HG03520 (cell line): Measurements from ENCODE around the gene IFNLR1.

Source experiments
- ATAC-seq: cut with Tn5 transposase; IDR thresholded peaks from one replicate; pipeline ENCODE4 v1.9.1; 2021; ENCODE audit warnings: mild to moderate bottlenecking, moderate library complexity; ENCODE audit not compliant: unreplicated experiment

Gene IFNLR1

DNA sequence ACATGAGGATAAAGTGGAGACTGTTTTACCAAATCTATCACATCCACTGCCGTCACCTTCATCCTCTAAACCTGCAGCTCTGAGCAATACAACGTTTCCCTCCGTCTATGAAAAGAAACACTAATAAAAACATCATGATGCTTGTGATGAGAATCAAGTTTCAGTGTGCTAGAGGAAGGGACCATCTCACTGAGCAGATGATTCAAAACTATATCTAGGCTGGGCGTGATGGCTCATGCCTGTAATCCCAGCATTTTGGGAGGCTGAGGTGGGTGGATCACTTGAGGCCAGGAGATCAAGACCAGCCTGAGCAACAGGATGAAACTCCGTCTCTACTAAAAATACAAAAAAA, 60.4 kb downstream of the IFNLR1 start:
- ATAC-seq, result no peak

DNA sequence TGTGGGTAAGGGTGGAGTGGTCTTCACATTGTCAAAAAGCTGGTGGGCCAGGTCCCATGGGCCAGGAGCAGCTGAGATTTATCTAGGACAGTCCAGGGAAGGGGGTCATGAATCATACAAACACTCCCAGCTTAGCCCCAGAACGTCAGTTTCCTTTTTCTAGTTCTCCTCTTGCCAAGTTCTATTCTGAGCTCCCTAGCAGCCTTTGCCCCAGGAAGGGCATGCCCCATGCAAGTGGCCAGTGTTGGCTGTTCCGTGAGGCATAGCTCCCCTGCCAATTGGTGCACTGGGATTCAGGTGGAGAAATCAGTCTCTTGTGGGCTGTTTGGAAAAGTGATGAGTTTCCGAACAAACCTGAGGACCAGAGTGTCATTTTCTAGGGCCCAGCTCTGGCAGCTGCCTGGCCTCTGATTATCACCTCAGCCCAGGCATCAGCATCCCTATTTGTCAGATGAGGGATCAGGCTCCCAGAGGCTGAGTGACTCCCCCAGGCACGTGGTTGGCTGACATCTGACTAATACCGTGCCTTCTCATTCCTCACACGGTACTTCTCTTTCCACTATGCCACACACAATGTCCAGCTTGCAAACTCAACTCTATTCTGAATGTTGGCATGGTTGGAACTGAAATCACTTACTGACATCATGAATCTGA, 60.9 kb downstream of the IFNLR1 start:
- ATAC-seq, result no peak

DNA sequence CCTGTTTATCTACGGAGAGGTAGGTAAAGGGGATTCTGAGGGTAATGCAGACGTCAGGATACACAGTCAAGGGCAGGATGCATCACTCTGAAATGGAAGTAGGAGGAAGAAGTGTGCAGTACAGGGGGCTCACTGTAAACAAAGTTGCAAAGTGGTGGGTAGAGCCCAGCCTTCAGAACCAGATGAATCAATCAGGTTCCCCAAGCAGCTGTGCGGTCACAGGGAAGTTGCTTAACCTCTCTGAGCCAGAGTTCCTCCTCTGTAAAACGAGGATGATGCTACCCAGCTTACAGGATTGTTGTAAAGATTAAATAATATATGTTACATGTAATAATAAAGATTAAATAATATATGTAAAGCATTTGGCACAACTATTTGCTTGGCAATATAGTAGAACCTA, 61.6 kb downstream of the IFNLR1 start:
- no peak for ATAC-seq

DNA sequence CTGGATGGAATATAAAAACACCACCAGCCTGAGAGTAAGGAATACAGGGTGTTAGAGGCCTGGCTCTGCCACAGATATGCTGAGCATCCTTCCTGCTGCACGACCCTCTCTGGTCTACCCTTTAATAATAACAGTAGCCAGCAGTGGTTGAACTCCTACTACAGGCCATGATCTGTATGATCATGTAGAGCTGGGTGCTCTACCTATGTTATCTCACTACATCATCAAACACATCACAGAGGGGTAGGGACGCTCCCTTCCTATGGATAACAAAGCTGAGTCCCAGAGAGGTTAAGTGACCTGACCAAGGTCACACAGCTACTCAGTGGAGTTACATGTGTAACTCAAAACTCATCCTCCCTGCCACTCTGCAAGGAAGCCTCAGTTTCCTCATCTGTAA, 62.1 kb downstream of the IFNLR1 start:
- ATAC-seq, result no peak

DNA sequence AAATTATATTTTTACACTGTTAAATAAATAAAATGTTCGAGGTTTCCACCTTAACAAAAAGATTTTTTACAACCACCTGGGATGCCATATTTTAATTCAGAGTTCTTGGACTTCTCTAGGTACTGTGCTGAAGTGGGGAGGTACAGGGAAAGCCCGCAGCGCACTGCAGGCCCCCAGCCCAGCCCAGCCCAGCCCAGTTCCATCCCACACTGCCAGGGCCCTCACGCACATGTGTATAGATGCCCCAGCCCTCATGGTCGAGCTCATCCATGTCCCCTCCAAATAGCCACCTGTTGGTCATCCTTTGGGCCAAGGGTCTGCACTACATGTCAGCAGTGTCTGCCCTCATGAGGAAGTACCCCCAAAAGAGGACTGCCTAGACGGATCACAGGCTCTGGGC, 63.5 kb downstream of the IFNLR1 start:
- no peak for ATAC-seq

DNA sequence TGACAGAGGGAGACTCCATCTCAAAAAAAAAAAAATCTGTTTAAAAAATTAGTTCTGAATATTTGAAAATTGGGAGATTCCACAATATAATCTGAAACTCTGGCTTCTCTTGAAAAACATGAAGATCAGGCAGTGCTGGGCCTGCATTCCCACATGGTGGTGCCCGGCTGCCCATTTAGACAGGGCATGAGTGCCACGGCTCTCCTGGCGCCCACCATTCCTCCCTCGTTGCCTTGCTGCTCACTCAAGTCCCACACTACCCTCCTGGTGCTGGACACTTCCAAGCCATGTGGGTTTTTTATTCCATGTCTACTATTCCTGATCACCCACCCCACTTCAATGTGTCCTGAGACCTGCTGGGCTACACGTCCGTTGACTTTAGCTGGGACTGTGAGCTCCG, 64.3 kb downstream of the IFNLR1 start:
- no peak for ATAC-seq

DNA sequence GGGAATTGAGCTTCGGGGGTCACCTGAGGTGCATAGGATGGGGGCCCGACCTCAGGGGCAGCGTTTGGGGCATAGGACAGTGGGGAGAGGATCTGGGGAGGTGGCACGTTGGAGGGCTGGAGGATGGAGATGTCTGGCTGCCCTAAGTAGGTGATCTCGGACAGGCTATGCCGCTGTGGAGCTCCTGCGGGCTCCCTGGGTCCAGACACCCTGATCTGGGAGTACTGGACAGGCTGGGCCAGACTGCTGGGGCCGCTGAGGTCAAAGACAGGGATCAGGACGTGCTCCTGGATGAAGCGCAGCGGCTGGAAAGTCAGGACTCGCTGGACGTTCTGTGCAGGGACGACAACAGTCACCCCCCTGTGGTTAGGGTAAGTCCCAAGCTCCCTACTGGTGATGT, 65.7 kb downstream of the IFNLR1 start:
- ATAC-seq, result no peak

DNA sequence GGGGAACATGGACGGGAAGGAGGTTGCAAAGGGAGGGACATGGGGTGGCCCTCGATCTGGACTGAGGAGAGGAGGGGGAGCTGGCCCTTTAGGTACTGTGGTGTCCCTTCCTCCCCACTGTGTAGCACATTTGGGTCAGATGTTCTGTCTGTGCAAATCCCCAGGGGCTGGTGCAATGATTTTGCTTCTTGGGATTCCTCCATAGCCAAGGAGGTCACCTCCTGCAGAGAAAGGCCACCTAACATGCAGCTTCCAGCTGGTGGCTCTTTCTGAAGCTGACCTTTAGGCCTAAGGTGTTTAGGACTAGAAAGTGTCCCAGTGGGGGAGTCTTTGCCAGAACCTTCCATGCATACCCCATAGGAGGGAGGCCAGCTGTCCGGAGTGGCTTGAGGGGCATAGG, 66.1 kb downstream of the IFNLR1 start:
- ATAC-seq, result no peak

DNA sequence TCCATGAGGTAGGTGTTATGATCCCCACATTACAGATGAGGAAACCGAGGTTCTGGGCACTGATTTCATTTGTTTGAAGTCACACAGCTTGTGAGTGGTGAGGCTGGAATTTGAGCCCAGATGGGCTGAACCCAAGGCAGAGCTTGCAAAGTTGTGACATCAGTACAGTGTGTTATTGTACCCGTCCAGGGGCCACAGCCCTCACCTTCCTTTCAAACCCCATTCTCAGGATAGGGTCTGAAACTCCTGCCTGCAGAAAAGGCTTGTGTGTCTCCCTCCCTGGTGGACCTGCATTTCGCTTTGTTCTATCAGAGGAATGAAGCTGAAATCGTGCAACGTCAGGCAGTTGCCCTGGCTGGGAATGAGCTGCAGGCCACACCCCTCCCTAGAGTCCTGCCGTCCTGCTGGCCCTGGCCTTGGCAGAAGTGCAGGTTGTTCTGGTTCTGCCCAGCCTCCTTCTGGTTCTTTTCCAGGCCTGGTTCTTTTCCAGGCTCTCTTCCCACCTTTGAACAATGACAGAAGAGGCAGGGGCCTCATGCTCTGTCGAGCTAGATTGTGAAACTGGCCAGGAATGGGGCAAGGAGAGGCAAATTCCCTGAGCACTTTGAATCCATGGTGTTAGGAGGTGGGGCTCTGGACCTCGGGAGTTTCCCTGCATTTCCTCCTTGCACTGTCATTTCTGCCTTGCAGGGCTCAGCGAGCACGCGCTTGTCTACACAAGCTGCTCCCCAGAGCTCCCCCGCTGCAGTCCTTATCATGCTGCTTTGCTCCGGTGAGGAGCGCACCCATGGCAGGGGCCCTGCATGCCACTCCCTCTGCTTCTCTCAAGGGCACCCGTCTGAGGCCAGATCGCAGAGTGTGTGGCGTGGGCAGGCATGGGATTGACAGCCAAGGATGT, 67.0 kb downstream of the IFNLR1 start:
- no peak for ATAC-seq

DNA sequence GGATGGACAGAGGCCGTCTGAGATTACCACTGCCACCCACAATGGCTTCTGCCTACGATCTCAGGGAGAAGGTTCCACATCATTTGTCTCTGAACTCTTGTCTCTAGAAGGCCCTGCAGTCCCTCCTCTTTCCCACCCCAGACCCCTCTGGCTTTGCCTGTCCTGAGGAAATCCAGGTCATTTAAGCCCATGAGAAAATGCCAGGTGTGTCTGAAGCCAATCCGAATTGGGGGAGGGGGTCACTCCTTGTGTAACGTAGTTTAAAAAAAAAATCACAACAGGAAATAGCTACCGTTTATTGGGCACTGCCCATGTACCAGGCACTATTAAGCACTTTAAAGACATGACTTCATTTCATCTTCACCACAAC, 67.6 kb downstream of the IFNLR1 start:
- ATAC-seq, result no peak

DNA sequence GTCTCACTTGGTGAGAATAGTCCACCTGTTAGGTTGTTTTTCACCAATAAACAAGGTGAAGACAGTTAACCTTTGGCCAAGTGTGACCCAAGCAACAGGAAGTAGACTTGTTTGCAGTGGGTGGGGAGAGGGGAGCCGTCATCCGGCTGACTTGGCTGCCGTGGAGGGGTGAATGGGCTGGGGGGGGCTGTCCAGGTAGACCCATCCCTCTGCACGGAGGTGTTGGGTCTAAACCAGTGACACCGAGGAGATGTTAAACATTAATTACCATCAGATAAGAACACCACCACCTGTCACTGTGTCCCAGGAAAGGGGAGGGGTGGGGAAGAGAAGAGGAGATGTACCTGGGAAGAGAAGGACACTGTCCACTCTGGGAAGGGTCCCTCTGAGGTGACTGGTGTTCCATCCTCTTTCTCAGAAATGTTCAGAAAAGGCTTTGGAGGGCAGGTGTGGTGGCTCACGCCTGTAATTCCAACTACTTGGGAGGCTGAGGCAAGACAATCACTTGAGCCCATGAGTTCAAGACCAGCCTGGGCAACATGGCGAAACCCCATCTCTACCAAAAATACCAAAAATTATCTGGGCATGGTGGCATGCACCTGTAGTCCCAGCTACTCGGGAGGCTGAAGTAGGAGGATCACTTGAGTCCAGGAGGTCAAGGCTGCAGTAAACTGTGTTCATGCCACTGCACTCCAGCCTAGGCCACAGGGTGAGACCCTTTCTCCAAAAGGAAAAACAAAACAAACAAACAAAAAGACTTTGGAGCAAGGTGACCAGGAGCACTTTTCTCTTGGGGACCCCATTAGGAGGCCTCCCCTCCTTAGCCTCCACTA, 68.5 kb downstream of the IFNLR1 start:
- no peak for ATAC-seq

DNA sequence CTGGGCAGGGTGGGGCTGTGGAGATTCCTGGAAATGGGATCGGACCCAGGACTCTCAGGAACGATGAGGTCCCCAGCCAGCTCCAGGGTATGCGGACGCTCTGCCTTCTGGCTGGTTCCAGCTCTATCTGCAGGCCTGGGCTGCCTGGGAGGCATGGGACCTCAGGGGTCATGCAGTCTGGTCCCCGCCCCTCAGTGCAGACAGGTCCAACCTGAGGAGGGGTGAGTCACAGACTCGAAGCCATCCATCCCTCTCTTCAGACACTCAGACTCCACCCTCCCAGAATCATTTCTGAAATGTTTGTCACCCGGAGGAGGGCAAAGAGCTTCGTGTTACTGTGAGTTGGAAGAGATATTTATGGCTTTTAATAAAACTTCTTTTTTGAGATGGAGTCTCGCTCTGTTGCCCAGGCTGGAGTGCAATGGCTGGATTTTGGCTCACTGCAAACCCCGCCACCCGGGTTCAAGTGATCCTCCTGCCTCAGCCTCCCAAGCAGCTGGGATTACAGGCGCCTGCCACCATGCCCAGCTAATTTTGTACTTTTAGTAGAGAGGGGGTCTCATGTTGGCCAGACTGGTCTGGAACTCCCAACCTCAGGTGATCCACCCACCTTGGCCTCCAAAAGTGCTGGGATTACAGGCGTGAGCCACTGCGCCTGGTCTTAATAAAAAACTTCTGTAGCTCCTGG, 69.2 kb downstream of the IFNLR1 start:
- no peak for ATAC-seq

DNA sequence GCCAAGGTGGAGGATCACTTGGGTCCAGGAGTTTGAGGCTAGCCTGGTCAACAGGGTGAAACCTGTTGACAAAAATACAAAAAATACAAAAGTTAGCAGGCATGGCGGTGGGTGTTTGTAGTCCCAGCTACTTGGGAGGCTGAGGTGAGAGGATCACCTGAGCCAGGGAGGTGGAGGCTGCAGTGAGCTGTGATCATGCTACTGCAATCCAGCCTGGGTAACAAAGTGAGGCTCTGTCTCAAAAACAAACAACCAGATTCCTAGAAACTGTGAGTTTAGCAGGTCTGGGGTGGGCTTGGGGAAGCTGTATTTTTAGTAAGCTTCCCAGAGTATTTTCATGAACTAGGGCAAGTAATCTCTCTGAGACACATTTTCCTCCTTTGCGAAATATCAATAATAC, 70.0 kb downstream of the IFNLR1 start:
- no peak for ATAC-seq

DNA sequence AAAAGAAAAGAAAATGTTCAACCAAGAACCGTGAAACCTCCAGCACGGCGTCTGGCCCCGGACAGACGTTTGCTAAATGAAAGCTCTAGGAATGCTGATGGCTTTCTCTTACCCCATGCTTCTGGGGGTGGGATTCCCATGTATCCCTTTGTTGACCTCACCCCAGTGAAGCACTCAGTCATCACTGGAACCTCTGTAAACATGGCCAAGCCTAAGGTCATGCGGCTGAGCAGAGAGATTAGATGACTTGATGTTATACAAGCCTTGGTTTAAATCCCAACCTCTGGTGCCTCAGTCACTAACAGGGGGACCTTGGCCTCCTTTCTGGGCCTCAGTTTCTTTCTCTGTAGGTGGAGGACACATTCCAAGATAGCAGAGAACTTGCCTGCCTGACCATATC, 72.3 kb downstream of the IFNLR1 start:
- no peak for ATAC-seq

DNA sequence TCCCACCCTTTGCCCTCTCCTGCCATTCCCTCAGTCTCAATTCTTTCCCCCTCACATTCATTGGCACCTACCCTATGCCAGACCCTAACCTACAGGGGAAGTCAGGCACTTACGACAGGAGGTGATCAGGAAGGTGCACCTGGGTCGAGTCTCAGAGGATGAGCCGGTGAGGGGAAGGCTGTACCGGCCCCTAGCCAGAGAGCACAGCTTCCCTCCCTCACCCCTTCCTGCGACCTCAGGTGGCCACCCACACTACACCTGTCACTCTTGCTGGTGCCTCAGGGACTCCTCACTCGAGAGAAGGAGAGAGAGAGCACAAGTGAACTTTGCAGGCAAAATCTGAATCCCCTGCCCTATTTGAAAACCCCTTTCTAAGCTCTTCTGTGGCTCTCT, 73.5 kb downstream of the IFNLR1 start:
- no peak for ATAC-seq

DNA sequence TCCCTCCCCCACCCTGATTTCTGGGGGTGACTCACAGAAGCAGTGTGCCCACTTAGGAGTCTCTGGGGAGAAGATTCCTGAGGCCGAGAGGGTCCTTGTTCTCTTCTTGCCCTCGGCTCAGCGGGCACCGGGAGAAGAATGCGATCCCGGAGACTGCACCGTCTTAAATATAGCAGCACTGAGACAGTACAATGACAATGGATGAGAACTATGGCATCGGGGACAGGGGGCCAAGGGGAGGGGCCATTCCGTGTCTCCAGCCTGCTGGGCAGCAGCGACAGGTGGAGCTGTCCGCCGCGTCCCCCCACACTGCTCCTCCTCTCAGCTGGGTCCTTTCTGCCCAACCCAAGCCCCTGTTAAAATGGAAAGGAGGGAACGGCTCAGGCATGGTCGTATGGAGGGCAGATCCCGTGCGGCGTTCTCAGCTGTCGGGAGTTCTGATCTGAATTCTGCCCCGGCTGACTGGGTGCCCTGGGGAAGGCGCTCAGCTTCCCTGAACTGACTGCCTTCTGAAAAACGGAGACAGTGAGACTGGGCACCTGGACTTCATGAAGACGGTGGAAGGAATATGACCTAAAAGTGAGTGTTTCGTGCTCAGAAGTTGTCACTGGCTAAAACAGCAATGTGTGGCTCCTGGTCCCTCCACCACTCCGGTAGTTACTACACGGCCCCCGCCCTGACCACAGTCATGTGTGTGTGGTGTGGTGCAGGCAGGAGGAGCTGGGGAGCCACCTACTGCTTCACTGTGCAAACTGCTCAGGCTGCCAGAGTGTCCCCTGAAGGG, 74.9 kb downstream of the IFNLR1 start, which contains the start of gene MYOM3:
Gene MYOM3, minus strand, starts transcription at position 140 of the 784 bp plus-strand sequence. CDS start 3,499 bp downstream, outside the sequence.
- no peak for ATAC-seq

DNA sequence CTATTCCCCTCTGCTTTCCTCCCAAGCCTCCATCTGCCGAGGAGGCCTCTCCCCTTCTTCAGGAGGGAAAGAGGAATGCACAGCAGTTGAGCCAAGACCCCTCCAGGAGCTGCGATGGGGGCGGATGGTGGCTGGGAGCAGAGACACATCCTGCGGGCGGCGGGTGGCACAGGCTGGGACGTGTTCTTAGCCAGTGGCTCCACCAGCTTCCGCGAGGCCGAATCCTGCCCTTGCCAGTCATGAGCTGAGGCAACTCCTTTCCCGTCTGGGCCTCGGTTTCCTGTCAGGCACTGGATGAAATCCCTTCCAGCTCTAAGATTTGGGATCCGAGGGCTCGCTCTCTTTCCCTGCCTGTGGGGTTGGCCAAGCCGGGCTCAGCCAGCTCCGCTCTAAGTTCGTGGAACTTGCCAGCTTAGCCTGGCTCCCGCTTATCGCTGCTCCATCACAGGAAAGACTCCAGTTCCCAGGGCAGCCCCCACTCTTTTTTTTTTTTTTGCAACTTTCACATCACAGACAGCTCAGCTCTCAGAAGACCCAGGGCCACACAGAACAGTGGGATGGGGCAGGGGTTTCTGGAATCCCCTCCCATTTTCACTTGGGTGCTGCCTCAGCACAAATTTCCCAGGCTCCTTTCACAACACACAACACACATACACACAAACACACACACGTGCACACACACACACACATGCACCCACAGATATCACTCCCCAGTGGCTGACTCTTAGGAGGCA, 75.7 kb downstream of the IFNLR1 start:
- no peak for ATAC-seq

DNA sequence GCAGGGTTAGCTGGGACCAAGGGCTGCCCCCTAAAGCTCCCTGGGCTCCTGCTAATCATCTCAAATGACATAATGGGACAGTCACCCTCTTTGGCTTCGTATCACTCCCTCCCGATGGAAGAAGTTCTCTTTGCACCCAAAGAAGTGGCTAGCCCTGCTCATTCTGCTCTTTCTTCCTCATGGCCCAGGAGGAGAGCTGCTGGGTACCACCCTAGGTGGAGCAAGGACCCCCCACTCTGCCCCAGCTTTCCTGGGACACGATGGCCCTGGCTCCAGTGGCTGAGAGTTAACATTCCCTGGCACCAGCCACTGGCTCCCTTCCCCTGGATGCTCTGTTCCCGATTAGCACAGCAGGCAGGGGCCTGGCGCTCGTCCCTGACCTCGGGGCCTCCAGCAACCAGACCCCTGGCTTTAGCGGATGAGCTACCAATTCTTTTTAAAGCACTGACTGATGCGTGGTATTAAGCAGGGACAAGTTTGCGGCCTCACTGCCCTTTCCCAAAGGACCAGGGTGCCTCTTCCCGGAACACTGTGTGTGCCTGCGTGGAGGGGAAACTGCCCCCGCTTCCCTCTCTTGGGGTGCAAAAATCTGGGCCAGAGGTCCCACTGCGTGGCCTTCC, 76.3 kb downstream of the IFNLR1 start:
- ATAC-seq, result no peak
